Testis (tissue), 2 donors: ENCODE measurements around the gene KIF16B.

Experiments used
- CTCF ChIP-seq, 3 experiments: fragments of 450-650 bp in 2 of 3; fragments of 200-600 bp in 1 of 3; sonication (generic) in 1 of 3; IDR thresholded peaks; one replicate each; pipeline ENCODE4 v1.5.1; 2016 to 2019; ENCODE audit warnings: antibody characterized with exemption in 3 of 3, mild to moderate bottlenecking in 2 of 3, moderate library complexity in 1 of 3
- POLR2A ChIP-seq: fragments of 450-650 bp; IDR thresholded peaks from one replicate; pipeline ENCODE4 v1.6.1; 2017; ENCODE audit warnings: antibody characterized with exemption, mild to moderate bottlenecking, moderate library complexity

- TF ChIP-seq POLR2A = no peak
- no peak for TF ChIP-seq CTCF (IDR thresholded peaks at IDR 0.05)
These were observed 348.4 kb downstream of the KIF16B start for GRCh38 chr20:16224836-16225235.
